Activated CD4-positive, alpha-beta T cell treated with anti-CD3 and anti-CD28 coated beads, Interleukin-2, amount 50 U/mL, for 24 hours (primary cell): ENCODE measurements around the gene ARHGAP45.

Experiments used
- DNase-seq, 2 donors: peaks; one replicate each; pipeline ENCODE4 v3.0.0-alpha.2; 2020; ENCODE audit warnings: low read depth in 1 of 2, low spot score in 1 of 2

ARHGAP45 gene

DNA sequence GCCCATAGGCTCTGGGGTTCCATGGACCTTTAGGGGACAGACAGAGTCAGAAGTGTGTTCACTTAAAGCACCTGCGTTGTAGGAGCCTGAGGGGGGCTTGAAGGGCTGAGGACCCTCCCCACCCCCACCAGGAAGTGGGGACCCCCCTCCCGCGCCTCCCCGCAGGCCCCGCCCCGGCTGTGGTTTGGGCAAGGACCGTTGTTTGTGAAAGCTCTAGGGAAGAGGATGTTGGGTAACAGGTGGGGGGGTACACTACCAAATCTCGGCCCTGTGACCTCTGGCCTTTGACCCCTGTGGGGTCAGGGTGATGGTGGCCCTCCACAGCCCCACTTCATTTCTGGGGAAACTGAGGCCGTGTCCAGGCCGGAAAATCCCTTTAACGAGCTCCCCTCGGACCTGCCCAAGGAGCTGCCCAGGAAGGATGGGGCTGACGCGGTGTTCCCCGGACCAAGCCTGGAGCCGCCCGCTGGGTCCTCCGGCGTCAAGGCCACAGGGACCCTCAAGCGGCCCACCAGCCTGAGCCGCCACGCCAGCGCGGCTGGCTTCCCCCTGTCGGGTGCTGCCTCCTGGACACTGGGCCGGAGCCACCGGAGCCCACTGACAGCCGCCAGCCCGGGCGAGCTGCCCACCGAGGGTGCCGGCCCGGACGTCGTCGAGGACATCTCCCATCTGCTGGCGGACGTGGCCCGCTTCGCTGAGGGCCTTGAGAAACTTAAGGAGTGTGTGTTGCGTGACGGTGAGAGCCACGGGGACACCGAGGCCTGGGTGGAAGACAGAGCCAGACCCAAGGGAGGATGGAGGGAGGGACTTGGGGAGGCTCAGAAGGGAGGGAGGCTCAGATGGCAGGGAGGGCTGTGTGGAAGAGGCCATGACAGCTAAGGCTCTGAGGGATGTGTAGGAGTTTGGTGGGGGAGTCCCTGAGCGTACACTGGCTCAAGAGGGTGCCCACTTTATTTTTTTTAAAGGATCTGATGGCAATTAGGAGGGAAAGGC, 1.3 kb downstream of the ARHGAP45 start:
- DNase-seq = no peak

DNA sequence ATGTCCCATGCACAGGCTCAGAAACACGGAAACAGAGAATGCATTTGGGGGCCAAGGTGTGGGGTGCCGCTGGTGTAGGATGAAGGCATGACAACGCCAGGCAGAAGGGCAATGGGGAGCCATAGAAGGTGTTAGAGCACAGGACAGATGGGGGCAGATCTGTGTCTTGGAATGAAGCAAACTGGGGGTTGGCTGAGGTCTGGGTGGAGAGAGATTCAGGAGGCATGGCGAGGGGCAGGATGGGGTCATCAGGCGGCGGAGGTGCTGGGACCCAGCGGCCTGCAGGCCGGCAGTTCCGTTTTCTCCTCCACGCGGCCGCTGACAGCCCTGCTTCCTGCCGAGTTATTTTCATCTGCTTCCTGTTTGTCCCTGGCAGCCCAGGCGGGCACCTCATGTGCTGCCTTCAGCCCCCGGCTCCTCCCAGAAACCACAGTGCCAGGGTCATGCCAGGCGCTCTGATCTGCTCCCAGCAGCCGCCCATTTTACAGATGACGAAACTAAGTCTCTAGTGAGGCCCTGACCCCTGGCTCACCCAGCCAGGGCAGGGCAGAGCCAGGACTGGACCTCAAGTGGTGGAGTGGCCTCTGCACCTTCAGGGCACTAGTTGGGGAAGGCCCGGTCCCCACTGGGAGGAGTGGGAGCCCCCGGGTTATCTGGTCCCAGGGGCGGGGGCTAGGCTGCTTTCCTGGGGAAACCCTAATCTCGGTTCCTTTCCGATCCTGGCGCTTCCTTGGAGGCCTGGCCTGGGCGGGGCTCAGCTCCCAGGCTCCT, 2.2 kb downstream of the ARHGAP45 start:
- no peak for DNase-seq

DNA sequence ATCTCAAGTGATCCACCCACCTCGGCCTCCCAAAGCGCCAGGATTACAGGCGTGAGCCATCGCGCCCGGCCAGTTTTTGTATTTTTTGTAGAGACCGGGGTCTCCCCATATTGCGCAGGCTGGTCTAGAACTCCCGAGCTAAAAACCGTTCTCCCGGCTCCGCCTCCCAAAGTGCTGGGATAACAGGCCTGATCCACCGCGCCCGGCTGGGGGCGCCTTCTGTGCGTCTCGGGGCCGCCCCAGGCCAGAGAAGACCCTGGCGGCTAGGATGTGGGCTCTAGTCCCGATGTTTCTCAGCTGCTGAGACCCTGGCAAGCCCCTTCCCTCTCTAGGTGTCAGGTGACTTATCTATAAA, 3.6 kb downstream of the ARHGAP45 start:
- no peak for DNase-seq

DNA sequence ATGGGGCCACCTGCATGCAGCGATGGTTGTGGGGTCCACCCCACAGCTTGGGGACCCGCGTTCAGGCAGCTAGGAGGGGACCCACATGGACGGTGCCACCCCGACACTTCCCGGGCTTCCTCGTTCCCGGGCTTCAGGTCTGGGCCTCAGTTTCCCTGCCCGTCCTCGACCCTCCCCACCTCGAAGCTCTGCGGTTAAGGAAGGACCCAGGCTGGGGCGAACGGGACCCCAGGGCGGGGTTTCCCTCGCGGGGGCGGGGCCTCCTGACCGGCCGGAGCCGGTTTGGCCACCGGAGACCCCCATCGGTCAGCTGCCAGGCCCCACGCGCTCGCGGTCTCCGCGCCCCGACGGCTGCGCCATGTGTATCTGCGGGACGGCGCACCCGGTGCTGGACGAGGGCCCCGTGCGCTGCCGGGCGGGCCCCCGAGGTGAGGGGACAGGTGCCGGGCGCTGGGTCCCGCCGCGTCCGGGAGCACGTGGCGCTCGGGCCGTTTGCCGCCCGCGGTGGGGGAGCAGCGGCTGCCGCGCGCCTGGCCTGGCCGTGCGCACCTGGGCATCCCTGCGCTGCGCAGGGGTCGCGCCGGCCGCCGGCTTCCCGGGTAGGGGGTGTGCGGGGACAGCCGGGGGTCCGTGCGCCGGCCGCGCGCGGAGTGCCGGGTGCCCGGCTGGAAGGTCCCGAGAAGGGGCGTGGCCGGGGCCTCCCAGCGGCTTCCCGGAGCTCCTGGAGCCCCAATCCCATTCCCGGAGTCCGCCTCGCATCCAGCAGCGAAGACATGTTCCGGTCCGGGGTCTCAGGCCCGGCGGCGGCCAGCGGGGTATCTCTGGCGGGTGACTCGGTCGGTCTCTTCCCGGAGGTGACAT, 4.2 kb downstream of the ARHGAP45 start:
- no peak for DNase-seq

DNA sequence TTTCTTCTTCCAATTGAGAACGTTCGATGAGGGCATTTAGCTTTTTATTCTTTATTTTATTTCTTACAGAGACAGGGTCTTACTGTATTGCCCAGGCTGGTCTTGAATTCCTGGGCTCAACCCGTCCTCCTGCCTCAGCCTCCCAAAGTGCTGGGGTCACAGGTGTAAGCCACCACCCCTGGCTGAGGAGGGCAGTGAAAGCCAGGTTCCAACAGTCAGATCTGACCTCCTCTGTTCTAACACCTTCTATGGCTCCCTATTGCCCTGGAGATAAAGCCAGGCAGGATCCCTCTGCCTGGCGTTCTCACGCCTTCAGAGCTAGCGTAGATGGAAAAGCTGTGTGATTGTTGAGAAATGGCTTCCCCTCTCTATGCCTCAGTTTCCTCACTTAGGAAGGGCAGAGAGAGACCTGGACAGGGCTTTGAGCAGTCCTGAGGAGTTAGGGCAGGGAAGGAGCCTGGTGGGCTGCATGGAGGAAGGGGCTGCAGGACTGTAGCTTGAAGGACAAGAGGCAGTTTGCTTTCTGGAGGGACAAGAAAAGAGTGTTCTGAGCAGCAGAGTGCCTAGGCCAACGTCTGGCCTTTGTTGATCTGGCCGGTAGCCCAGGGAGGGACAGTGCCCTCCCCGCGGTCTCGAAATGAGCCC, 5.5 kb downstream of the ARHGAP45 start:
- DNase-seq = no peak

DNA sequence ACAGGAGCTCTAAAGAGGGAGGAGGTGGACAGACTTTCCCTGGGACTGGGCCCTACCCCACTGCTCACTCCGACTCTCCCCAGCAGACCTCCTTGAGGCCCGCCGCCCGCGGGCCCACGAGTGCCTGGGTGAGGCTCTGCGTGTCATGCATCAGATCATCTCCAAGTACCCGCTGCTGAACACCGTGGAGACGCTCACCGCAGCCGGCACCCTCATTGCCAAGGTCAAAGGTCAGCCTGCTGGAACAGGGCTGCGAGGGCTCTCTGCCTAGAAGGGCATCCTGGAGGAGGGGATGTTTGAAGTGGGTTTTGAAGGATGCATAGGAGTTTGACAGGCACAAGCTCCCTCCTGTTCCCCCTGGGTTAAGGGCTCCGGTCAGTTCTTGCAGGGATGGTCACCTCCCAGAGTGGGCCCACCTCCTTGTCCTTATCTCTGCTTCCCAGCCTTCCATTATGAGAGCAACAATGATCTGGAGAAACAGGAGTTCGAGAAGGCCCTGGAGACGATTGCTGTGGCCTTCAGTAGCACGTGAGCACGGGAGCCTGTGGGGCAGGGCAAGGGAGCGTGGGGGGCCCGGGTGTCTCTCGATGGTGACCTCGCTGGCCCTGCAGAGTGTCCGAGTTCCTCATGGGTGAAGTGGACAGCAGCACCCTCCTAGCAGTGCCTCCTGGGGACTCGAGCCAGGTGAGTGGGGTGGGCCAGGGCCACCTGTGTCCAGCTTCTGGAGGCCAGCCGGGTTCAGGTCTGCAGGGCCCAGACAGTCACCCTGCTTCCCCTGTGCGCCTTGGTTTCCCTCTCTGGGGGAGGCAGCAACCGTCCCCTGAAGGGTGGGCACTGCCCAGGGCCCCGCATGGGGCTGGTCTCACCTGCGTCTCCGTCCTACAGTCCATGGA, 6.3 kb downstream of the ARHGAP45 start:
- DNase-seq = no peak

DNA sequence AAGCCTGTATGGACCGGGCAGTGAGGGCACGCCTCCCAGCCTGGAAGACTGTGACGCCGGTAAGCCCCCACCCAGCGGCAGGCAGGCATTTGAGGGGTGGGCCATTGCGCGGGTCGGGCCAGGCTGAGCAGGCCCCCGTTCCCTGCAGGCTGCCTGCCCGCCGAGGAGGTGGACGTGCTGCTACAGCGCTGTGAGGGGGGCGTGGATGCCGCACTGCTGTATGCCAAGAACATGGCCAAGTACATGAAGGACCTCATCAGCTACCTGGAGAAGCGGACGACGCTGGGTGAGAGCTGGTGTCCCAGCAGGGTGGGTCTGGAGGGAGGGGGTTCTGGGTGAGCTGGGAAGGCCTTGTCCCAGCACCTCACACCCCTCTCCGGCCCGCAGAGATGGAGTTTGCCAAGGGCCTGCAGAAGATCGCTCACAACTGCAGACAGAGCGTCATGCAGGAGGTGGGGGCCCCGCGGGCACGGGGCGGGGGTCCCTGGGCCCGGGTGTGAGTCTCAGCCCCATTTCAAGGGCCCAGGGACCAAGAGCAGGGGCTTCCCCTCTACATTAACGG, 7.1 kb downstream of the ARHGAP45 start:
- no peak for DNase-seq

DNA sequence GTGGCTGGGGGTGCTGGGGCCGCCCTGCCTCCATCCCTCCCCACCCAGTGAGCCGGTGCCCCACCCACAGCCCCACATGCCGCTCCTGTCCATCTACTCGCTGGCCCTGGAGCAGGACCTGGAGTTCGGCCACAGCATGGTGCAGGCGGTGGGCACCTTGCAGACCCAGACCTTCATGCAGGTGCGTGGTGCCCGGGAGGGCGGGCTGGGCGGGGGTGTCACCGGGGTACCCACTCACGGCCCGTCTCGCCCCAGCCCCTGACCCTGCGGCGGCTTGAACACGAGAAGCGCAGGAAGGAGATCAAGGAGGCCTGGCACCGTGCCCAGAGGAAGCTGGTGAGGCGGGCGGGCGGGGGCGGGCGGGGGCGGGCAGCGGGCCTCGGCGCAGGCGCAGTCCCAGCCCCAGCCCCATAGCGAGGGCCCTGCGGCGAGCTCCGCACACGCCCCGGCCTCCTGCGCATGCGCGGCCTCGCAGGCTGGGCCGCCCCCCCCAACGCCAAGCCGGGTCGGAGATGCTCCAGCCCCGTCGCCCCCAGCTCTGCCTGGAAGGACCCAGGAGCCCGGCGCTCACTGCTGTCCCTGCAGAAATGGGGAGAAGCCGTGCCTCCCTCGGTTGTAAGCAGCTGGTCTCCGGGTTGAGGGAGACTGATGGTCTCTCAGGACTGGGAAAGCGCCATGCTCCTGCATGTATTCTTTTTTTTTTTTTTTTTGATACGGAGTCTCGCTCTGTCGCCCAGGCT, 7.7 kb downstream of the ARHGAP45 start:
- DNase-seq = peak; percentile 64 to 79

DNA sequence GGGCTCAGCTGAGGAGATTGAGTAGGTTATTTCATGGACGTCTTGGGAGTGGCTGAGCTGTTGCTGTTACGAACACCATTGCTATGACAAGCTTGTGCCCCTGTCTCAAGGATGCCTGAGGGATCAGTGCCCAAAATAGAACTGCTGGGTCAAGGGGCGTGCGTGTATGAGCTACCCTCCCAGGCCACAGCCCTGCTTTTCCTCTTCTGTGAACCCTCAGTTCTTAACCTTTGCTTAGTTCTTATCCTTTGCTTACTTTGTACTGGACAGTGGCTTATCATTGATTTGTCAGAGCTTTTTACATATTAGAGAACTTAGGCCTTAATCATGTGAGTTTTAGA, 9.0 kb downstream of the ARHGAP45 start:
- DNase-seq = no peak

DNA sequence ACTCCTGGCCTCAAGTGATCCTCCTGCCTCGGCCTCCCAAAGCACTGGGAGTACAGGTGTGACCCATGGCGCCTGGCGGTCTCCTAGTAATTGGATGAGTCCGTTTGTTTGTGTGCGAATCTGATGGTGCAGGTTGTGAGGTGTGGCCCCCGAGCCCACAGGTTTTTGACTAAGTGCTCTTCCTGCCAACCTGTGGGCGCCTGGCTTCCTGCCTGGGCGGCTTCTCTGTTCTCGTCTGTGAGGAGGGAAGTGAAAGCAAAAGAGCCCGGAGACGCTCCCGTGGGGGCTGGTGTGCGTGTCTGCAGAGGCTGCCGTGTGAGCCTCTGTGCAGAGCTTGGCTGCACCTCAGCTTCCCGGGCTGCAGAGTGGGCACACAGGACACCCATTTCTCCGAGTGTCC, 10.0 kb downstream of the ARHGAP45 start:
- peak; percentile 71 to 88 for DNase-seq

DNA sequence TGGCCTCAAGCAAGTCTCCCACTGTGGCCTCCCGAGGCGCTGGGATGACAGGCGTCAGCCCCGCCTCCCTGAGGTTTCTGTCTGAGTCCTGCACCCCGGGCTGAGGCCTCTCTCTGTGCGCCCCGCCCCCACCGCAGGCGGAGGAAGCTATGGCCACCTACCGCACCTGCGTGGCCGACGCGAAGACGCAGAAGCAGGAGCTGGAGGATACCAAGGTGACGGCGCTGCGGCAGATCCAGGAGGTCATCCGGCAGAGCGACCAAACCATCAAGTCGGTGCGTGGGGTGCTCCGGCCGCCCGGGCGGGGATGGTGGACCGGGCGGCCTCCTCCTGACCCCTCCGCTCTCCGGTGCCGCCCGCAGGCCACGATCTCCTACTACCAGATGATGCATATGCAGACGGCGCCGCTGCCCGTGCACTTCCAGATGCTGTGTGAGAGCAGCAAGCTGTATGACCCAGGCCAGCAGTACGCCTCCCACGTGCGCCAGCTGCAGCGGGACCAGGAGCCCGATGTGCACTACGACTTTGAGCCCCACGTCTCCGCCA, 12.7 kb downstream of the ARHGAP45 start:
- DNase-seq = no peak

DNA sequence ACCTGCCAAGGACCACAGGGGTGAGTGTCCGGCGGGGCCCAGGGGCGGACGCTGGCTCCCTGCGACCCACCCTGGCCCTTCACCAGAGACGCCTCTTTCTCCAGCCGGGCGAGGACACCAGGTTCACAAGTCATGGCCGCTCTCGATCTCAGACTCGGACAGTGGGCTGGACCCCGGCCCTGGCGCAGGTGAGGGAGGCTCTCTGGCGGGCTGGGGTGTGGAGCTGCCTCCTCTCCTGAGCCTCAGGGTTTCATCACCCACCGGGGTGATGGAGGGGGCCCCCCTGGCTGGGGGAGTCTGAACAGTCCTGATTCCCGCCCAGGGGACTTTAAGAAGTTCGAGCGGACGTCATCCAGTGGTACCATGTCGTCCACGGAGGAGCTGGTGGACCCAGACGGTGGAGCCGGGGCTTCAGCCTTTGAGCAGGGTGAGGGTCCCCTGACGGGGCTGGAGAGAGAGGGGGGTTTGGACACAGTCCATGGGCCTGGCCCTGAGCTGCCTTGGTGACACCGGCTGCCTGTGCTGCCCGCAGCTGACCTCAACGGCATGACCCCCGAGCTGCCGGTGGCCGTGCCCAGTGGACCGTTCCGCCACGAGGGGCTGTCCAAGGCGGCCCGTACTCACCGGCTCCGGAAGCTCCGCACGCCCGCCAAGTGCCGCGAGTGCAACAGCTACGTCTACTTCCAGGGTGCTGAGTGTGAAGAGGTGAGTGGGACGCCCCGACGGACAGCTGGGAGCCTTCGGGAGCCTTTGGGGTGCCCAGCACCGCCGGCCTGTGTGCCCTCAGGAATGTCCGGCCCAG, 13.6 kb downstream of the ARHGAP45 start:
- no peak for DNase-seq

DNA sequence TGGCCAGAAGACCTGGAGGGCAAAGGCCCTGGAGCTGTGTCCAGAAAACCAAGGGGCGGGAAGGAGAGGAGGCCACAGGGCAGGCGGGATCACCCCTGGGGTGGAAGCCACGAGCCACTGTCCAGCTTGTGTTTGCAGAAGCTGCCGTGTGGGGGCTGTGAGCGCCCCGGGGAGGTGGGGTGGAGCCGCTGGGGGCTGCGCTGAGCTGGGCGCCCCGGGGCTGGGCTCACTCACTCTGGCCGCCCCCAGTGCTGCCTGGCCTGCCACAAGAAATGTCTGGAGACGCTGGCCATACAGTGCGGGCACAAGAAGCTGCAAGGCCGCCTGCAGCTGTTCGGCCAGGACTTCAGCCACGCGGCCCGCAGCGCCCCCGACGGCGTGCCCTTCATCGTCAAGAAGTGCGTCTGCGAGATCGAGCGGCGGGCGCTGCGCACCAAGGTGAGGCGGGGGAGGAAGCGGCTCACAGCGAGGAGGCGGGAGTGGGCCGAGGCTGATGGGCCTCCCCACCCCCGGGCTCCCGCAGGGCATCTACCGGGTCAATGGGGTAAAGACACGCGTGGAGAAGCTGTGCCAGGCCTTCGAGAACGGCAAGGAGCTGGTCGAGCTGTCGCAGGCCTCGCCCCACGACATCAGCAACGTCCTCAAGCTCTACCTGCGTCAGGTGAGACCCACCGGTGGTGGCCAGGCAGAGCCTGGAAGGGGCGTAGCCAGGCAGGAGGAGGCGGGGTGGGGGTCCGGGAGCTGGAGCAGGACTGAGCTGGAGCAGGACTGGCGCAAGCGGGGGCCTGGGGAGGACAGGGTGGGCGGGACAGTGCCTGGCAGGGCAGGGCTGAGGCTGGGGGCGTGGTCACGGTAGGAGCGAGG, 14.6 kb downstream of the ARHGAP45 start:
- DNase-seq = no peak

DNA sequence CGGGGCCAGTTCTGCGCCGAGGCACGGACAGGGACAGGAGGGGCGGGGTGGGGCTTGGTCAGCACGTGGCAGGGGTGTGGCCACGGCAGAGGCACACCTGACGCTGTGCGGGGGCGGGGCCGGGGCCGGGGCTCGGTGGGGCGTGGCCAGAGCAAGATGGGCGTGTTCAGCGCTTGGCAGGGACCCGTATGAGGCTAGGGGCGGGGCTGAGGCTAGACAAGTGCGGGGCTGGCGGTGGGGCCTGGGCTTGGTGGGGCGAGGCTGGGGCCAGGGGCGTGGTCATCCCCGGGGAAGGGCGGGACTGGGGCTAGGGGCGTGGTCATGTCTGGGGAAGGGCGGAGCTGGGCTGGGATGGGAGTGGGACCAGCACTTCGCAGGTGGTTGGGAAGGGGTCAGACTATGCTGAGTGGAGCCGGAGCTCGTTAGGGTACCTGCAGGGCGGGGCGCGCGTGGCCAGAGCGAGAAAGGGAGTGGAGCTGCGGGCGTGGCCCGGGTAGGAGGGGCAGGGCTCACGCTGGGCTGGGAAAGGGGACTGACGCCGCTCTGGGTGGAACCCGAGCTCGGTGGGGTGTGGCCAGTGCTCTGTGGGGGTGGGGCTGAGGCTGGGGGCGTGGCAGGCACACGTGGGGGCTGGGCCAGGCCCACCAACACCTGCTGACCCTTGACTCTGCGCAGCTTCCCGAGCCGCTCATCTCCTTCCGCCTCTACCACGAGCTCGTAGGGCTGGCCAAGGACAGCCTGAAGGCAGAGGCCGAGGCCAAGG, 15.4 kb downstream of the ARHGAP45 start:
- peak in 1 of 2 donors; percentile 68 for DNase-seq

DNA sequence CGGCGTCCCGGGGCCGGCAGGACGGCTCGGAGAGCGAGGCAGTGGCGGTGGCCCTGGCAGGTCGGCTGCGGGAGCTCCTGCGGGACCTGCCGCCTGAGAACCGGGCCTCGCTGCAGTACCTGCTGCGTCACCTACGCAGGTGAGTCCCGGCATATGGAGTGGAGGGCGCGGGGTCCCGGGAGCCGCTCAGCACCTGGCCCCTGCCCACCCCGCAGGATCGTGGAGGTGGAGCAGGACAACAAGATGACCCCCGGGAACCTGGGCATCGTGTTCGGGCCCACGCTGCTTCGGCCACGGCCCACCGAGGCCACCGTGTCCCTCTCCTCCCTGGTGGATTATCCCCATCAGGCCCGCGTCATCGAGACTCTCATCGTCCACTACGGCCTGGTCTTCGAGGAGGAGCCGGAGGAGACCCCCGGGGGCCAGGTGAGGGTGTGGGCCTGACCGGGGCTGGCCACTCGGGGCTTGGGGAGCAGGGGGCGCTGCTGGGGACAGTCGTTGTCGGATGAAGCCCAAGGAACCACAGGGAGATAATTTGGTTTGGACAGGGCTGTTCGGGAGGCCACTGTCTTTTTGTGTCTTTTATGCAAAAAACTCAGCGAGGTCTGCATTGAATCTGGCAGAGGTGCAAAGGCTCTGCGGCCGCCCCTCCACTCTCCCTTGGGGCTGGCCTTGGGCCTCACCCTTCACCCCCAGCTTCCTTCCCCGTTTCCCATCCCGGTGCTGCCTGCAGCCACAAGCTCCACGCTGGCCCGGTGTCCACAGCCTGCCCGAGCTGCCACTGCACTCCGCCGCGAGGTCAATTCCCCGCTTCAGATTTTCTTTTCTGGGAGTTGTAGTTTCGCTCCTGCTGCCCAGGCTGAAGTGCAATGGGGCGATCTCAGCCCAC, 16.2 kb downstream of the ARHGAP45 start:
- no peak for DNase-seq
